WTC11 (cell line): Measurements from ENCODE around the gene PRPSAP2.

Experiments used
- ATF1 ChIP-seq: sonication (generic); formaldehyde crosslinking; IDR thresholded peaks from 2 replicates; pipeline ENCODE4 v1.8.1; 2023; ENCODE audit warnings: mild to moderate bottlenecking, moderate library complexity, missing genetic modification reagents
- CREM ChIP-seq: sonication (generic); formaldehyde crosslinking; IDR thresholded peaks from 2 replicates; pipeline ENCODE4 v1.8.1; 2022; ENCODE audit warnings: mild to moderate bottlenecking, missing genetic modification reagents, moderate library complexity
- CTCF ChIP-seq: fragments of 200-600 bp; IDR thresholded peaks from 2 replicates; pipeline ENCODE4 v1.8.0; 2022; ENCODE audit warnings: antibody characterized with exemption
- E2F4 ChIP-seq: sonication (generic); formaldehyde crosslinking; IDR thresholded peaks from 2 replicates; pipeline ENCODE4 v1.8.1; 2022; ENCODE audit warnings: low read depth, mild to moderate bottlenecking, moderate library complexity, missing genetic modification reagents, borderline replicate concordance
- ELF4 ChIP-seq: sonication (generic); formaldehyde crosslinking; IDR thresholded peaks from 2 replicates; pipeline ENCODE4 v1.8.1; 2022; ENCODE audit warnings: low read depth, mild to moderate bottlenecking, moderate library complexity, missing genetic modification reagents
- ERG ChIP-seq: fragments of 250-450 bp; sonication (Bioruptor Pico); IDR thresholded peaks from 2 replicates; pipeline ENCODE4 v1.8.0; 2021; ENCODE audit warnings: mild to moderate bottlenecking
- ESRRA ChIP-seq: sonication (generic); formaldehyde crosslinking; IDR thresholded peaks from 2 replicates; pipeline ENCODE4 v1.8.1; 2022; ENCODE audit warnings: mild to moderate bottlenecking, missing genetic modification reagents, borderline replicate concordance
- IRF1 ChIP-seq: sonication (generic); formaldehyde crosslinking; IDR thresholded peaks from 2 replicates; pipeline ENCODE4 v1.8.0; 2023; ENCODE audit warnings: missing genetic modification reagents
- KAT7 ChIP-seq: sonication (generic); formaldehyde crosslinking; IDR thresholded peaks from 2 replicates; pipeline ENCODE4 v1.8.1; 2023; ENCODE audit warnings: missing genetic modification reagents, mild to moderate bottlenecking, borderline replicate concordance
- PRDM15 ChIP-seq: sonication (generic); formaldehyde crosslinking; IDR thresholded peaks from 2 replicates; pipeline ENCODE4 v1.8.0; 2022; ENCODE audit warnings: missing genetic modification reagents
- ZNF317 ChIP-seq: sonication (generic); formaldehyde crosslinking; IDR thresholded peaks from 2 replicates; pipeline ENCODE4 v1.8.1; 2023; ENCODE audit warnings: low read depth, mild to moderate bottlenecking, moderate library complexity, missing genetic modification reagents, borderline replicate concordance
- ZNF425 ChIP-seq: fragments of 250-450 bp; sonication (Bioruptor Pico); conservative IDR thresholded peaks from 2 replicates; pipeline ENCODE4 v1.9.0; 2021; ENCODE audit warnings: mild to moderate bottlenecking
- ZNF512 ChIP-seq: sonication (generic); formaldehyde crosslinking; IDR thresholded peaks from 2 replicates; pipeline ENCODE4 v1.8.1; 2022; ENCODE audit warnings: missing genetic modification reagents, borderline replicate concordance

GRCh38 chr17:18976201-18976600 is 118.3 kb downstream of the PRPSAP2 start:
- TF ChIP-seq CTCF: no peak
- no peak for TF ChIP-seq E2F4 (CRISPR knock-in tag)
- no peak for TF ChIP-seq ERG (CRISPR knock-in tag)
- no peak for TF ChIP-seq PRDM15 (CRISPR knock-in tag)
- no peak for TF ChIP-seq ESRRA (CRISPR knock-in tag)
- no peak for TF ChIP-seq CREM (CRISPR knock-in tag)
- no peak for TF ChIP-seq IRF1 (CRISPR knock-in tag)
- TF ChIP-seq ATF1 (CRISPR knock-in tag): no peak
- no peak for TF ChIP-seq ELF4 (CRISPR knock-in tag)
- no peak for TF ChIP-seq ZNF512 (CRISPR knock-in tag)
- TF ChIP-seq ZNF317 (CRISPR knock-in tag): no peak
- no peak for TF ChIP-seq ZNF425 (CRISPR knock-in tag)
- TF ChIP-seq KAT7: no peak
